CD4-positive, alpha-beta T cell treated with Interleukin-17A for 1 hour (primary cell): ENCODE results near the gene CHCHD4.
"Not testable (repeated sequence)": the region's sequence is repeated elsewhere in the genome, so short reads cannot be mapped to it uniquely, and the experiment has no call there.

Source experiments
- DNase-seq: peaks from one replicate; pipeline ENCODE4 v3.0.0-alpha.2; 2020

The CHCHD4 gene

GRCh38 chr3:14118400-14119381, 6.0 kb downstream of the CHCHD4 start:
- no peak for DNase-seq

GRCh38 chr3:14117468-14118399, 6.9 kb downstream of the CHCHD4 start:
- no peak for DNase-seq

GRCh38 chr3:14113965-14114635, 10.6 kb downstream of the CHCHD4 start:
- no peak for DNase-seq

DNA sequence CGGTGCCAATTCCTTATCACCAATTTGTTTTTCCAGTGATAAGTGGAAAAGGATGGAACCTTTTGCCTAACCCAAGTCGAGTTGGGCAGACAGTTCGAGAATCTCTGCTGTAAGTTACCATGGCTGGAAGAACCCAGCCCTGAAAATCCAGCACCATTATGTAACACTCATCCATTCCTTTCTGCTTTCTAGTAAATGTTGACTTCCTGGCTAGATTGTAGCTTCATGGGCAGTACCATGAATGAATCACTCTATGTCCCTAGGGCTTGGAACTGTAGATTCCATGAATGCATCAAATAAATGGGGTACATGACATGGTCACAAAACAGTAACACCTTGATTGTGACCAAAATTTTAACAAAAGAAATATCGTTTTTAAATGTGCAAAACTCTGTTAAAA, 14.0 kb downstream of the CHCHD4 start:
- no peak for DNase-seq

DNA sequence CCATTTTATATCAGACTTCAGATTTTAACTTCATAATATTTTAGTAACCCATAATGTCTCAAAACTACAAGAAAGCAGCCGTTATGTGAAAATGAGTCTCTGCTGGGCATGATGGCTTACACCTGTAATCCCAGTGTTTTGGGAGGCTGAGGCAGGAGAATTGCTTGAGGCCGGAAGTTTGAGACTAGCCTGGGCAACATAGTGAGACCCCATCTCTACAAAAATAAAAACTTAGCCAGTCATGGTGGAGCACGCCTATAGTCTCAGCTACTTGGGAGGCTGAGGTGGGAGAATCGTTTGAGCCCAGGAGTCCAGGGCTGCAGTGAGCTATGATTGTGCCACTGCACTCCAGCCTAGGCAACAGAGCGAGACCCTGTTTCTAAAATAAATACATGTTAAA, 14.8 kb downstream of the CHCHD4 start:
- DNase-seq = not testable (repeated sequence)

DNA sequence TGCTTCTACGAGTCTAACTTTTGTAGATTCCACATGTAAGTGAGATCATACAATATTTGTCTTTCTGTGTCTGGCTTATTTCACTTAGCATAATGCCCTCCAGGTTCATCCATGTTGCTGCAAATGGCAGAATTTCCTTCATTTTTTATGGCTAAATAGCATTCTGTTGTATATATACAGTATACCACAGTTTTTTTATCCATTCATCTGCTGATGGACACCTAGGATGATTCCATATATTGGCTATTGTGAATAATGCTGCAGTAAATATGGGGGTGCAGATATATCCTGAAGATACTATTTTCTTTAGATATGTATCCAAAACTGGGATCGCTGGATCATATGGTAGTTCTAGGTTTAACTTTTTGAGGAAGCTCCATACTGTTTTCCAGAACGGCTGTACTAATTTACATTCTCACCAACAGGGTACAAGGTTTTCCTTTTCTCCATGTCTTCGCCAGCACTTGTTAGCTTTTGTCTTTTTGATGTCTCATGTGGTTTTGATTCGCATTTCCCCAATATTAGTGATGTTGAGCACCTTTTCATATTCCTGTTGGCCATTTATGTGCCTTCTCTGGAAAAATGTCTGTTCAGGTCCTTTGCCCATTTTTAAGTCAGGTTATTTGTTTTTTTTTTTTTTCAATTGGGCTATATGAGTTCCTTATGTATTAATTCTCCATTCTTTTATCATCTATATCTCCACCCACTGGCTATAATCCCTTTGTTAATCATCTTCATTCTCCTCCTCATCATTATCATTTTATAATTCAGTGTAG, 26.9 kb downstream of the CHCHD4 start:
- DNase-seq = no peak

- no peak for DNase-seq
These were observed 27.9 kb downstream of the CHCHD4 start for GRCh38 chr3:14096742-14097141.

DNA sequence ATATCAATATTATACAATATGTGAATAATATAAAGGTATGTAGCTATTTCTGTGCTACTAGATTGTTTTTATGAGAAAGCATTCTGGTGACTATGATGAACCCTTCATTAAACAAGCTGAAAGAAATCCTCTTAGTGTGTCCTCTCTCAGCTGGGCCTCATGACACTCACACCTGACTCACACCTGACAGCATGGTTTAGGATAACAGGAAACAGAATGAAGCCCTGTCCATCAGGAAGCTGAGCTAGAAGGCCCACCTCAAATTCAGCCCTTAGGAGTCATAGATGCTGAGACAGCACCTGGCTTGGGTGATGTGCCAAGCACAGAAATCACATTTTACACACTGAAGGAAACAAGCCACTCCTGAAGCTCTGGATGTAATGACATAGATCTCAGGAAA, 30.8 kb downstream of the CHCHD4 start:
- DNase-seq = no peak

- DNase-seq = no peak
These were observed 32.2 kb downstream of the CHCHD4 start for GRCh38 chr3:14092464-14092863.

- not testable (repeated sequence) for DNase-seq
These were observed 32.7 kb downstream of the CHCHD4 start for GRCh38 chr3:14091959-14092358.

GRCh38 chr3:14087461-14087860, 37.2 kb downstream of the CHCHD4 start:
- not testable (repeated sequence) for DNase-seq

DNA sequence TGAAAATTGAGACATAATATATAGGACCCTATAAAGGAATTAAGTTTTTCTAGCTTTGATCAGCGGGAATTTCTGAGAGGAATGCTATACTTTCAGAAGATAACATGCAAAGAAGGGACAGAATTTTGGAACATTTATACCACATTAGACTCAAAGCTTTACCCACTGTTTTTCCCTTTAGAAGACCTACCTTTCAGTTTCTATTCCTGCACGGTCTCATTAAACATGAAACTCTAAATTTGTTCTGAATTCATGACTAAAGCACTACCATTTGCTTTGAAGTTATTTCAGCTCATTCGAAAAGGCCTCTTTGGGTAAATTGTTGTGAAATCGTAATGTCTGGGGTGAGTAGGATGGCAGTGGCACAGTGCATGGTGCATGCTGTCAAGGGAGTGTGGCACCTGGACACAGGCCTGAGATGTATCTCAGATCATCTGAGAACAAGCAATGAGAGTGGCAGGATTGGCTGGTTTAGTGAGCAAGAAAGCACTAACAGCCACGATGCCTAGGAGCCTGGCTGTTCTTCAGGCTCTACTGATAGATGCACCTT, 42.5 kb downstream of the CHCHD4 start:
- no peak for DNase-seq

GRCh38 chr3:14077310-14077709, 47.4 kb downstream of the CHCHD4 start:
- DNase-seq = no peak

- not testable (repeated sequence) for DNase-seq
These were observed 49.4 kb downstream of the CHCHD4 start for GRCh38 chr3:14075233-14075632.

- no peak for DNase-seq
These were observed 59.8 kb downstream of the CHCHD4 start for GRCh38 chr3:14064910-14065309.

DNA sequence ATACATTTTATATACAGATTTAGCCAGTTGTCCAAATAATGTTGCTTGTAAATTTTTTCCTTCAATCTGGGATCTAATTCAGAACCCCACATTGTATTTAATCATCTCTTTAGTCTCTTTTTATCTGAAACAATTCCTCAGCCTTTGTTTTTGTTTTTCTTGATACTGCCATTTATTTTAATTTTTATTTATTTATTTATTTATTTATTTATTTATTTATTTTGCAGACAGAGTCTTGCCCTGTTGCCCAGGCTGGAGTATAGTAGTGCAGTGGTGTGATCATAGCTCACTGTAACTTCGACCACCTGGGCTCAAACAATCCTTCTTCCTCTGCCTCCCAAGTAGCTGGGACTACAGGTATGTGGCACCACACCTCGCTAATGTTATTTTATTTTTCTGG, 61.5 kb downstream of the CHCHD4 start:
- DNase-seq = no peak
